Activated naive CD4-positive, alpha-beta T cell treated with anti-CD3 and anti-CD28 coated beads, Interleukin-2, amount 50 U/mL, for 16 hours (primary cell): ENCODE data around the gene ITFG2.
"Not testable (repeated sequence)": the region's sequence is repeated elsewhere in the genome, so short reads cannot be mapped to it uniquely, and the experiment has no call there.

Experiments used
- DNase-seq: peaks from one replicate; pipeline ENCODE4 v3.0.0-alpha.2; 2020

Gene ITFG2

DNA sequence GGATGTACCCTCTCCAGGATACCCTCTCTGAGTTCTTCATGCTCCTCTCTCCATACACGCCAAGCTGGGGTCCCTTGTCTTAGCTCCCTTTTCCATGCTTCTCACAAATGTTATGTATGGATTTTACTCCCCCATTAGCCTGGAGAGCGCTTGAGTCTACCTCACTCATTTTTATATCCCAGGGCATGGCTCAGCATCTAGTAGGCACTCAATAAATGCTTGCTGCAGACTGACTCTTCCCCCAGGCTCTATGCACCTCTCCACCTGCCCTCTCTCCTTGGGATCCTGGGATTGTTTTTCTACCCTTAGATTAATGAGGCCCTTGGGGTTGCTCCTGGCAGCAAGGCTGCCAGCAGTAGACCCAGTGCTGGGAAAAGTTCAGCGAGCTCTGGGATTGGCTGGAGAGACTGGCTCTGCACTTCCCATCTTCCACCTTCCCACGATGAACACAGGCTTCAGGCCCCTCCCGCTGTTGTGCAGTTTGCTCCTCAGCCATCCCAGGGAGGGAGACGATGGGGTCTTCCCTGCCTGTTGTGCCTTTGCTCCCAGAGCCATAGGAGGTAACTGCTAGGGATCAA lies 20.2 kb downstream of the ITFG2 start:
- no peak for DNase-seq

DNA sequence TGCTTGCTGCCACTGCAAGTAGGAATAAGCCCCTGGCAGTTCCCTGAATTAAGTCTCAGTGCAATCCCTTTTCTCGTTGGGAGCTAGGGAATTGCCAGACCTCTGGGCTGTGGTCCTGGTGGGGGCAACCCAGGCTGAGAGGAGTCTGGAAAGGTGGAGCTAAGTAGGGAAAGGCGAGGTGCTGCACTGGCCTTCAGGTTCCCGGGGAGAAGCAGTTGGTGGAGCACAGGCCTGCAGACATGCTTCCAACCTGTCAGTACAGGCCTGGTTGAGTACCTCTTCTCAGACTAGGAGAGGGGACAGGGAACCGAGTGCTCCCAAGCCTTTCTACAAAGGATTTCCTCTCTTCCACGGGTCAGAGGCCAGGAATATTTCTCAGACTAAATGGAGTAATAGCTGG lies 20.9 kb downstream of the ITFG2 start:
- DNase-seq, result no peak

DNA sequence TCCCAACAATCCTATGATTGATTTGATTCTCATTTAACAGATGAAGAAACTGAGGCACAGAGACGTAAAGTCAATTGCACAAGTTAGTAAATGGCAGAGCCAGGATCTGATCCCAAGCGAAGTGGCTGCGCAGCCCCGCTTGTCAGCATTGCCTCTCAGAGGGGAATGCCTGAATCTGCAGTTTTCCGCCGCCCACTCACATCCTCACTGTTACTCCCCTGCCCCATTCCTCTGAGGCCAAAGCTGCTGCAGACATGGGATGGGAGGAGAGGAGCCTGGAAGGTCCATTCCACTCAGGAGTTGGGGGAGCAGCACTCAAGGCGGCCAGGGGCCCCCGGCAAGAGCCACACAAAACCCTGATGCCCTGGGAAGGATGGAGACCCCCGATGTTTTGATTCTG lies 21.3 kb downstream of the ITFG2 start:
- DNase-seq, result no peak

DNA sequence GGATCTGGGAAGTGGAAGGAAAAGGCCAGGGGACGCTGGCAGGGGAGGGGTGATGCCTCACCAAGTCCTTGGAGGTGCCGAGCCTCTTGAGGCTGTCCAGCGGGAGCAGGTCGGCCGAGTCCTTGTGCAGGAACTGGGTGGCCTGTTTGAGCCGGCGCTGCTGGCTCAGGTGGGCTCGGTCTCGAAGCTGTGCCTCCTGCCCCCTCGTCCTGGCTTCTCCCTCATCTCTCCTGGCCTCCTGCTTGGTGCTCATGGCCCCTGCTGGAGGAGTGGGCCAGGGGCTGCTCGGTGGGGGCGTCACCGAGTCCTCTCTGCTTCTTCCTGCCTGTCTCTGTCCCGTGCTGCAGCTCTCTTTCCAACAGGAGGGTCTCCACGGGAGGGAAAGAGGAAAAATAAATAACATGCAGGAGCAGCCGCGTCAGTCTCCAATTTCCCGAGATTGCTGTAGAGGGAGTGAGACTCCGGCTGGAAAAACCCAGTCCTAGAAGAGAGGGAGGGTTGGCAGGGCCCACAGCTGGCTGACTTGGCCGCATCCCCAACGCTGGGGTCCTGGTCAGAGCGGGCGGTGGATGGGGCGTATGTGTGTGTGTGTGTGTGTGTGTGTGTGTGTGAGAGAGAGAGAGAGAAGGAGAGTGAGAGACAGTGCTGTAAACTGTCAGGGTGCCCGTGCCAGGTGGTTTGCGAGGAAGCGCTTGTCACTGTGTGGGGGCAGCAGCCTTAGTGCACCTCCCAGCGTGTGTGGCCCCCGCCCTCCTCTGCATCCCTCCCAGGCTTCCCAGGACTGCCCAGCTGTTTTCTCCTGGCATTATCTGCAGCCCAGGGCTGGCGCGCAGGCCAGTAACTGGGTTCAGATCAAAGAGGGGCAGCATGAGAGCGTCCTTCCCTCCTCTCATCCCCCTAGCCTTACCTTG lies 22.4 kb downstream of the ITFG2 start, which contains the start of gene NRIP2:
TSS of gene NRIP2 (minus strand) at position 455 of the 911 bp plus-strand sequence. CDS start at position 403, 52 bp downstream.
- no peak for DNase-seq

DNA sequence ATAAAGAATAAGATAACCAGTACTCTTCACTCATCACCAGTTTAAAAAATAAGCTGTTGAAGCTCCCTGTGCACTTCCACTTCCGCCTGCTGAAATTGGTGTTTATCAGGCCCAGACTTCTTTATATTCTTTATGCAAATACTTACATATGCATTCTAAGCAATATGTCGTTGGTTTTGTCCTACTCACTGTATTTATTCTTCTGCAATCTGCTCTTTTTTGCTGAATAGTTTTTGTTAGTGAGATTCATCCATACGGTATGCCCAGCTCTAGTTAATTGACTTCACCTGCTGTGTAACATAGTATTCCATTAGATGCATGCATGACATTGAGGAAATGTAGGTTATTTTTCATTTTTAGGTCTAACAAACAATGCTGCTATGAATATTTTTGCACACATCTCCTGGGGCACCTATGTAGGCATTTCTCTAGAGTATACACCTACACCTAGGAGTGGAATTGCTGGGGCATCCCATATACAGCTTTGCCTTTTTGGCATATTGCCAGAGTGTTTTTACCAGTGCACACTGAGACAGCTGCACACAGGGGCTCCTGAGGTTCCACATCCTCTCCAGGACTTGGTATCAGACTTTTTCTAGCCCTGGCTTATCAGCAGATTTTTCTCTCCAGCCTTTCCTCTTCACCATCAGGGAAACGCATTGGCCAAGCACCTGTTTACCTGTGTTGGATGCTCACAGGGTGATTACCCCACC lies 23.4 kb downstream of the ITFG2 start:
- no peak for DNase-seq

DNA sequence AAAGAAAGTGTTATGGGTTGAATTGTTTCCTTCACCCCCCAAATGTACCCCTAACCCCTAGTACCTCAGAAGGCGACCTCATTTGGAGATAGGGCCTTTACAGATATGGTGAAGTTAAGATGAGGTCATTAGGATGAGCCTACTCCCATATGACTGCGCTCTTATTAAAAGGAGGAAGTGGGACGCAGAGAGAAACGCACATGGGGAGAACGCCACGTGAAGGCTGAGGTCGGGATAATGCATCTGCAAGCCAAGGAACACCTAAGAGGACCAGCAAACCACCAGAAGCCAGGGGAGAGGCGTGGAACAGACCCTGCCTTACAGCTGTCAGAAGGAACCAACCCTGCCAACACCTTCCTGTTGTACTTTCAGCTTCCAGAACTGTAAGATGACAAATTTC lies 24.1 kb downstream of the ITFG2 start:
- DNase-seq, result no peak

DNA sequence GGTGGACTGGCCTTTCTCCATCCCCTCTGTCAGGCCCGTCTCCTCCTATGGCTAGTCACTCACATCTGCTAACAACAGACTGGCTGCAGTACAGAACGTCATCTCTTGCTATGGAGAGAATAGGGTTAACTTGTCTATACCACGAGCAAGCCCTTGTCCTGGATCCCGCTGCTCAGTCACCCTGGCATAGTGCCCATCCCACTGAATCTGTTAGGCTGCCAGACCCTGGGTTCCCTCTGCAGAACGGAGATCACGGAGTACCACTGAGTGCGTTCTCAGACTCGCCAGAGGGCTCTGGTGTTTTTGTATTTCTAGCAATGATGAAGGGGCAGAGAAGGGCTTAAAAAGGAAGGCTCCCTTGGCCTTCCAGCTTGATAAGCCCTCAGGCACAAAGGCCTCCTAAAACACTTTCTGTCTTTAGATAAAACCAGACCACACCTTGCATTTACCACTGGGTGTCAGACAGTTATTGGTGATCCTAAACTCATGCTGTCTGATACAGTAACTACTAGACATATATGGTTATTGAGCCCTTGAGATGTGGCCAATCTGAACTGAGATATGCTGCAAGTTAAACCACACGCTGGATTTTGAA lies 28.7 kb downstream of the ITFG2 start:
- no peak for DNase-seq

DNA sequence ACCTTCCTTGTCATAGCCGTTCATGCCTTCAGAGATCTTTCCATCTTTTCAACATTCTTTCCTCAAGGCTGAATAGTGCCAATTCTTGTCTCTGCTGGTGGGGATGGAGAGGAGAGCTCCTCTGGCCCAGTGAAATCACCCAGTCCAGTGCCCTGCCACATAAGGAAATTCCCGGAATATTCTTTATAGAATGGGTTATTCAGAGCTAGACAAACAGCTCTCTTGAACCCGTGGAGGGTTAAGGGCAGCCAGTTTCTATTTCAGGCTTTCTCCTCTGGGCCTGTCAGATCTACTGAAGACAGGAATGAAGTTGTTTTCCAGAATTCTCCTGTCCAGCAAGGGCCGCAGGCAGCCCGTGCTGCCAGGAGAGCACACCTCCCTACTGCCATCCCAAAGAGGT lies 30.5 kb downstream of the ITFG2 start:
- no peak for DNase-seq

DNA sequence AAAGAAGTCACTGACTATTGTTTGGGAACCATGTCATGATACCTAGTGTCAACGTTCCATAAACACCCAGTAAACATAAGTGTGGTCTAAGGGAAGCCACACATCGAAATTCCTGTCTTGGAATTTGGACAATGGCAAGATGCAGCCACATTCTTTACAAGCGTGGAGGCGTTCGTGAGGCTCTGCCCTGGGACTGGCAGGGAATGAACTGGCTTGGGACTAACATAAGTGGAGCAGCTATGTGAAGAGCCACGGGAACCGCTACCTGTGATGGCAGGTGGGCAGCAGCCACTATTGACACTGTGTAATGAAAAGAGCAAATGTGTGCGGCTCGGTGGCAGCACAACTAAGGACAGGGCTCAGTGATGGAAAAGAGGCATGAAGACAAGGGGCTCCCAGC lies 32.3 kb downstream of the ITFG2 start:
- DNase-seq, result no peak

DNA sequence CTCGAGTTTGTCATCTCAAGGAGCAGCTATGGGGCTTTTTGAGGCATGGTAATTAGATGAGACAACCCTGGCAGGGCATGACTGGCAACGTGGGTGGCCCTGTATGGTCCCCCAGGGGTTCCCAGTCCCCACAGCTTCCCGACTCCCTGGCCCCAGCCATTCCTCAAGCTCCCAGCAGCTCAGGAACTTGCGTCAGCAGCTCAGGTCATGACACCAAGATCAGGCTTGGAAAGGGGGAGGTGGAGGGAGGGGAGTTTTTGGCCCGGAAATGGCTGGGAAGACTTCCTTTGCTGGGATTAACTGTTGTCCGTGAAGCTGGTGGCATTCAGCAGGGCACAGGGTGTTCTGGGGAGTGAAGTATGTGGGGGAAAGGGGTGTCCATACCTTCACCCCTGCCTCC lies 32.8 kb downstream of the ITFG2 start:
- no peak for DNase-seq

DNA sequence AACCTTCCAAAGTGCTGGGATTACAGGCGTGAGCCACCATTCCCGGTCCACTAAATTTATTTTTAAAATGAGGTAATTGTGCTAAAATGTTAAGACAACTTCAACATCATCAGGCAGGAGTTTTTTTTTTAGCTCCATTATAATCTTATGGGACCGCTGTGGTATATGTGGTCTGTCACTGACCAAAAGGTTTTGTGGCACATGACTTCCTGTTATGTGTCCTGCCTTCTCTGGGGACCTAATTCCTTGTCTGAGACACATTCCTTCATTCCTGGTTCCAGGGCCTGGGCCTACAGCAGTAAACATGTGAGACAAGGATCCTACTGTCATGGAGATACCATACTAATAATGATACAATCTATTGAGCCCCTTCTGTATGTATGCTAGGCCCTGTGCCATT lies 39.5 kb downstream of the ITFG2 start:
- DNase-seq, result no peak

DNA sequence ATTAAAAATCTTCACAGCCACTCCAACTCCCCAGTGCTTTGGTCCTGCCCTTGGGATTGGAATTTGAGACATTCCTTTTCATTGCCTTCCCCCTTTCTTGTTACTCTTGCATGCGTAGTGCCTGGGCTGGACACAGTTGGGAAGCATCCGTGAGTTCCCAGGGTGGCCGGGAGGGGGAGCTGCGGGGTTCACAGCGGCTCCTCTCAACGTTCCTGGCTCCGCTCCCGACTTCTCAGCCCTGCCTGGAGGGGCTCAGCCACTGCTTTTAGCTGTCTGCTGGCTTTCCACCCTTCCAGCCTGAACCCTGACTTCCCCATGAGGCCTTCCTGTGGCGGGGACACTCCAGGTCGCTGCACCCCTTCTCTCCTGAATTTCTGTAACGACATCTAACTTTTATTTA lies 41.2 kb downstream of the ITFG2 start:
- DNase-seq, result peak; percentile 47

DNA sequence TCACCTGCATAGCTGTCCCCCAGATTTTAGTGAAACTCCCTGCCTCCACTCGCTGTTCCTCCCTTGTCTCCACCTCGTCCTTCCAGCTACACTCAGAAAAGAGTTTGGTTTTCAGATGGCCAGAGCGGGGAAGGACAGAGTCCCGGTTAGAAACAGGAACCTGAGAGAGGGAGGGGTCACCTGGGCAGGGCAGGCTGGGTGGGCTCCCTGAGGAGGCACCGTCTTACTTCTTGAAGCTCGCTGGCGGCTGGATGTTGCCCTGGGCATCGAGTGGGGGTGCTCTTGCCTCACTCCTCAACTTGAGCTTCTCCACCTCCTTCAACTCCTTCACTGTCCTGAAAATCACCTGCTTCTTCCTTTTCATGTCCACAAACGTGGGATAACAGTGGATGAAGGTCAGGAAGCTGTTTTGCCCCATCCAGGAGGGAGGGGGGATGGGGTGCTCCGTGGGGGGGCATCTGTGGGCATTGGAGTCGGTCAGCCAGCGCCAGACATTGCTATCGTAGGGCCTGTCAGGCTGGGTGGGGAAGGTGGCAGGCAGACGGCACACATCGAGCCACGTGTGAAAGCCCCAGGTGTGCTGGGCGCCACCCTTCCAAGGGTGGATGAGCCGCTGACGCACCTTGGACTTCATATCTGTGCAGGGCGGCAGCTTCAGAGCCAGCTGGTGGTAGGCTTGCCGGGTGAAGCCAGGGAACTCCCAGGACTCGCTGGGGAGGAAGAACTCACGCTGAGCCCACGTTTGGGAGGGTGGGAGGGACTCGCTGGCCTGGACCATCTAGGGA lies 42.4 kb downstream of the ITFG2 start:
- no peak for DNase-seq

DNA sequence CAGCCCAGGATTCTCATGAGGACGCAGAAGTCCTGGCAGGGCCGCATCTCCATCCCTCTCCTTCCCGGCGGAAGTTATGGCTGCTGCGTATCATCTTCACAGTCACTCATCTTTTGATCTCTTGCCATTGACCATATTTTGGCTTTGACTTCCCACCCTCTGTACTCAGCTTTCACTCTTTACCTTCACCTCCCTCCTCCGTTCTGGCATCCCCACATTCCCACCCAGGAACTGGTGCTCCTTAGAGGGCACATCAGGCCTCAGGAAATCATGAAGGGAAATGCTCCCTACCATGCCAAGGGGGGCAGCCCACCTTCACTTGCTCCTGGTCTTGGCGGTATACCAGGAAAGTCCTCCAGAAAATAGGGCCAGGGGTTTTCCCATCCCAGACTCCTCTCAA lies 43.1 kb downstream of the ITFG2 start:
- no peak for DNase-seq

DNA sequence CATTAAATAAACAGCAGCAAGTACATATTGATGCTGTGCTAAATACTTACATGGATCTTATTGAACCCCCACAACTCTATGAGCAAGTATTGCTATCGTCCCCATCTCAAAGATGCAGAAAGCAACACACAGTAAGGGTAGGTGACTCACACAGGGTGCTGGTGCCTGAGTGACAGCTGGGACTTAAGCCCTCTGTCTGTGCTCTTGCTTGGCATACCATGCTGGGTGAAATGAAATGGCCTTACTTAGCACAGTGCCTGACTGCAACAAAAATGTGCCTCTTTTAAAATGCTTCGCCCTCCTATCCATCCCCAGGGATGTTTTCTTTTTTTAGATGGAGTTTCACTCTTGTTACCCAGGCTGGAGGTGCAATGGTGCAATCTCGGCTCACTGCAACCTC lies 43.6 kb downstream of the ITFG2 start:
- DNase-seq, result no peak

DNA sequence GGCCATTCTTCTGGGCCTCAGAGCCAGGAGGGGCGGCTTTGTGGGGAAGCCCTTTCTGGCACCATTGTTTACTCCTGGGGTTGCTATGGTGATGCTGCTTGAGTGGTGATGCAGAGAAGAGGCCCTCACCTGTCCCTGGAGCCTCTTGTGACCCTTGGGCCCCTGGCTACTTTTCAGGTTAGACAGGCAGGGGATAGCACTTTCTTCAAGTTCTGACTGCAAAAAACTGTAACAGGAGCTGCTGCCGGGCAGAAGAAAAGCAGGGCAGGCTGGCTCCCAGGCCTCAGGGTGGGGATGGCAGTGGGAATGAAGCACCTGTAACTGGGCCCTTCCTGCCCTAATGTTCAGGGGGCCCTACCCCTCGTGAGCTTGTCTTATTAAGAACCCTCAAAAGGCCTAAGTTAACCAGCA lies 44.6 kb downstream of the ITFG2 start, which contains the start of gene TEX52:
TSS of gene TEX52 (minus strand) at position 19 of the 411 bp plus-strand sequence. CDS start at position 6, 13 bp downstream.
- no peak for DNase-seq

DNA sequence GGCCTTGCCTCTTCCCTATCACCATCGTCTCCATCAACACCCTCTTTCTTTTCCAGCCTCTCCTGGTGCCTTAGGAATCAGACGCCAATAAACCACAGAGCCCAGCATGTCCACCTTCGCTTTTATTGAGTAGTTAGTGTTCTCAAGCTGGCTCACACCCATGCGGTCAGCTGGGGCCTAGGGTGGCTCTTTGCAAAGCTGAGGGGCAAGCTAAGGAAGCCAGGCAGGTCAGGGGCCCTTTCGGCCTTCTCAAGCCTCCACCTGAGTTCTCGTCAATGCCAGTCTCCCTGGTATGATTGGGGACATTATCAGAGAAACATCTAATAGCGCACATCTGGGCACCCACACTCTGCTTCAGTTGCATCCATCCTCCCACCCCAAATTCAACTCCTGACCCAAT lies 45.1 kb downstream of the ITFG2 start:
- no peak for DNase-seq

DNA sequence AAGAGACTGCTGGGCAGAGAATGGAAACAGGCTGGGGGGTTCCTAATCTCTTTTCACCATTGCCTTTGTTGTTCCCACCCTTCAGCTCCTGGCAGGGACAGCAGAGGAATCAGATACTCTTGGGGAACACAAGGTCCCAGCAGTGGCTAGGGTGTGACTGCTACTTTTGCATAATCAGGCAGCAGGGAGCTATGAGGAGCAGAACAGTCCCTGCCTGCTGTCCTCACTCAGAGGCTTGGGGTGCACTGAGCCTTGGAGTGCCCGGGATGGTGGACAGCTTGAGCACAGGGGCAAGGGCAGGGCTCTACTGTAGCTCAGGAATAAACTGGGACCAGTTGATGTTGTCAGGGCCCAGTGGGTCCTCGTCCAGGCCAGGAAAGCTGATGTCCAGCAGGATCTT lies 45.9 kb downstream of the ITFG2 start:
- no peak for DNase-seq

DNA sequence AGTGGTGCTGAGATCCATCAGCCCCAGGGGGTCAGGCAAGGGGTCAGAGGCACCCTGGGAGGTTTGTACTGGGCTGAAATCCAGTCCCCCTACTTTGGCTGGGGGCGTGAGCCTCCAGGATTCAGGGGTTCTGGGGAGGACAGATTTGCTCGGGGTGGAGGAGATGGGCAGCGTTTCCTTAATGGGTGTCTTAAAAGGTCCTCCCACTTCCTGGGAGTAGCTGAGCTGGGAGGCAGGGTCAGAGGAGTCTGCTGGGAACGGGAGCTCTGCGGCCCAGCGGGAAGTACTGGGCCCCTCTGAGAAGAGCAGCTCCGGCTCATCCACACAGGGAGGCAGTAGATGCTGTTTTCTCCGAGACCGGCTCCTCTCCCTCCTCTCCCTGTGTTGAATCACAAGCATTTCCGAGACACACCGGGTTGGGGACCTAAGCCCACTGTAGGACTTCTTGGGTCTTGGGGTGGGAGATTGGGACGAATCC lies 46.5 kb downstream of the ITFG2 start:
- DNase-seq, result no peak

DNA sequence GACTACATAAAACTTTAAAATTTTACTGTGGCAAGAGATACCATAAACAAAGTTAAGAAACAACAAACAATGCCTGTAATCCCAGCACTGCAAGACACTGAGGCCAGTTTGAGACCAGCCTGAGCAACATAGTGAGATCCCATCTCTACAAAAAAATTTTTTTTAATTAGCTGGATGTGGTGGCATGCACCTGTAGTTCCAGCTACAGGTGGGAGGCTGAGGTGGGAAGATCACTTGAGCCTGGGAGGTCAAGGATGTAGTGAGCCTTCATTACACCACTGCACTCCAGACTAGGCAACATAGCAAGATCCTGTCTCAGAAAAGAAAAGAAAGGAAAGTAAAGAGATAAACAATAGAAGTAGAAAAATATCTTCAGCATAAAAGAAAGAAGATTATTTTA lies 47.7 kb downstream of the ITFG2 start:
- DNase-seq, result no peak

DNA sequence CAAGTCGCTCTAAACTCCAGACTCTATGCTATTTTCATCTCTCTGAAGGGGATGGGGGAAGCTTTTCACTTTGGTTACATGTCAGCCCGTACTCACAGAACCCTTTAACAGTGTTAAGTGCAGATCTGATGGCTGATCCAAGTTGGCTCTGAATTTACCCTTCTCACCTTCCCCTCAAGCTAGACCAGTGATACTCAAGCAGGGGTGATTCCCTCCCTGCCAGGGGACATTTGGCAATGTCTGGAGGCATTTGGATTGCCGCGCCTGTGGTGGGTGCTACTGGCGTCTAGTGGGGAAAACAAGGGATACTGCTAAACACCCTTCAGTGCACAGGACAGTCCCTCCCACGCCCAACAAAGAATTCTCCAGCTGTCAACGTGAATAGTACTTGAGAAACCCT lies 50.4 kb downstream of the ITFG2 start:
- DNase-seq, result no peak

DNA sequence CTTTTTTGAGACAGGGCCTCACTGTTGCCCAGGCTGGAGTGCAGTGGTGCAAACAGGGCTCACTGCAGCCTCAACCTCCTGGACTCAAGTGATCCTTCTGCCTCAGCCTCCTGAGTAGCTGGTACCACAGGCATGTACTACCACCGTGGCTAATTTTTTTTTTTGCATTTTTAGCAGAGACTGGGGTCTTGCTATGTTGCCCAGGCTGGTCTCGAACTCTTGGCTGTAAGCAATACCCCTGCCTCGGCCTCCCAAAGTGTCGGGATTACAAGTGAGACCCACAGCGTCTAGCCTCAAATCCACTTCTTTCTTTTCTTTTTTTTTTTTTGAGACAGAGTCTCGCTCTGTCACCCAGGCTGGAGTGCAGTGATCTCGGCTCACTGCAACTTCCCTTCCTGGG lies 50.9 kb downstream of the ITFG2 start:
- DNase-seq, result not testable (repeated sequence)
